Activated CD4-positive, CD25-positive, alpha-beta regulatory T cell treated with anti-CD3 and anti-CD28 coated beads, Interleukin-2, amount 50 U/mL, for 16 hours (primary cell): Measurements from ENCODE around the gene C2orf66.

Source experiments
- DNase-seq: peaks from one replicate; pipeline ENCODE4 v3.0.0-alpha.2; 2020; ENCODE audit warnings: low read depth, low spot score

The C2orf66 gene

GRCh38 chr2:196809260-196809659, at the start of gene C2orf66:
TSS of gene C2orf66 (minus strand) at chr2:196809355. CDS start at chr2:196809336, 19 bp downstream.
- no peak for DNase-seq

- DNase-seq: no peak
Observed at GRCh38 chr2:196854629-196855028, 45.5 kb upstream of the C2orf66 start.

- no peak for DNase-seq
Observed at GRCh38 chr2:196853301-196854087, 44.3 kb upstream of the C2orf66 start.

GRCh38 chr2:196851088-196851487, 41.9 kb upstream of the C2orf66 start:
- DNase-seq: no peak

DNA sequence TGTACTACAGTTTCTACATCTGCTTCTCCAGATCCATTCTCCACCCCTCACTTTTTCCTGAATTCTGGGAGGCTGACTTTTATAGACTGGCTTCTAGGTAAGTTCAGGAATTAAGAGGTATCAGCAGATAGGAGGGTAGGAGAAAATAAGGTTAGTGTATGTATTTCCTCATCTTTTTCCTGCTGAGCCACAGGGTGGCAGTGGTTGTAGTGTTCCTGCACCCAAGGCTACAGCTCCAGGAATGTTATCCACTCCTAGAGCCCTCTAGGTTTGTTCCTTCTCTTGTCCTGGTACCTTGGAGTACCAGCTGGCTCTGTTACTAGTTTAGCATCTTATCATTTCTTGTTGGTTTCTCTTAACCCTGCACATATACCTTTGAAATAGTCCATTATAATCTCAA, 40.7 kb upstream of the C2orf66 start:
- DNase-seq: no peak

DNA sequence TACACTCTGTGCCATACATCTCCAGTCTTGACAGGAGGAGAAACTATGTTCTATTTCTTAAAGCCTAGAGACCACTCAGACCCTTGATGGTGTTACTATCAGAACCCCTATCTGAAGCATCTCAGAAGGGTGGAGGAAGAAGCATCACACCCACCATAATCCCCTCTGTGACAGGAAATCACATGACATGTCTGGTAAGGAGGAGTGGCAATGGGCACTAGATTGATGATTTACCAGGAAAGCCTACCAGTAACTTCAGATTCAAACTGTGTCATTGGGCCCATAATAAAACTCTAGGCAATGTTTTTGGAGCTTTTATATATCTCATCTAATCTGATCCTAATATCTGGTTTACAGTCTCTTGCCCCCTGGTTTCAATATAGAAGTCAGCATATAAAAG, 37.1 kb upstream of the C2orf66 start:
- DNase-seq: no peak

- no peak for DNase-seq
Observed at GRCh38 chr2:196845371-196845770, 36.2 kb upstream of the C2orf66 start.

GRCh38 chr2:196840171-196840570, 31.0 kb upstream of the C2orf66 start:
- DNase-seq: no peak

- DNase-seq: no peak
Observed at GRCh38 chr2:196839574-196839973, 30.4 kb upstream of the C2orf66 start.

DNA sequence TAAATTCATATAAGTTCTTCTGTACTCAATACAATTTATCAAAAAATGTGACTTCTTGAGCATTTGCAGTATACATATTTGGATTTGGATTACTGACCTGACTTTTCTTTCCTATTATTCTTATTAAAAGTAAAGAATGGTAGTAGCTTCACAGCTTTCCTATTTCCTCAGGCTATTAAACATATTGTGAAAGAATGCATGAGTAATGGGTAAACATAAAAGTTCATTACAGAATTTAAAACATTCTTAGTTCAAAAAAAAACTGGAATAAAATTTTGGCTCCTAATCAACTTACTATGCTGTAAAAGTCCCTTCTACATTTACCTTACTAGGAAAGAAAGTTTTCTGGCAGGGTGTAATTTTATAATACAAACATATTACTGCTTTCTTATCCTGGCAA, 27.3 kb upstream of the C2orf66 start:
- no peak for DNase-seq

DNA sequence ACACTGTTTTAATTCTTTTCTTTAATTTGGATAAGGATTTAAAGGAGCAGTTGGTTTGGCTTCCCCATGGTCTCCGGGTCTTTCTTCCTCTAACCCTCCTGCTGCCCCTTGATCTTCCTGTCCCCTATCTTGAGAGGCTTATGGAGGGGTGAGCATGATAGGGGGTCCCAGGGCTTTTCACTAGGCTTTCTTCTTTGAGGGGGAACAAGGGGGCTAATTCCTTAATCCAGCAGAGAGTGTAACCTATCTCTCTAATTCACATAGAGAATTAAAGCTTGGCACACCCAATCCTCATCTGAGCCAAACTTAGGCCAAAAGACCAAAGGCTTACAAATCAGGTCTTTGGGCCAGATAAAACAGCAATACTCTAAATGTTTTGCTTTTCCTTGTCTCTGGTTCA, 21.5 kb upstream of the C2orf66 start:
- no peak for DNase-seq

- DNase-seq: no peak
Observed at GRCh38 chr2:196827356-196827755, 18.2 kb upstream of the C2orf66 start.

DNA sequence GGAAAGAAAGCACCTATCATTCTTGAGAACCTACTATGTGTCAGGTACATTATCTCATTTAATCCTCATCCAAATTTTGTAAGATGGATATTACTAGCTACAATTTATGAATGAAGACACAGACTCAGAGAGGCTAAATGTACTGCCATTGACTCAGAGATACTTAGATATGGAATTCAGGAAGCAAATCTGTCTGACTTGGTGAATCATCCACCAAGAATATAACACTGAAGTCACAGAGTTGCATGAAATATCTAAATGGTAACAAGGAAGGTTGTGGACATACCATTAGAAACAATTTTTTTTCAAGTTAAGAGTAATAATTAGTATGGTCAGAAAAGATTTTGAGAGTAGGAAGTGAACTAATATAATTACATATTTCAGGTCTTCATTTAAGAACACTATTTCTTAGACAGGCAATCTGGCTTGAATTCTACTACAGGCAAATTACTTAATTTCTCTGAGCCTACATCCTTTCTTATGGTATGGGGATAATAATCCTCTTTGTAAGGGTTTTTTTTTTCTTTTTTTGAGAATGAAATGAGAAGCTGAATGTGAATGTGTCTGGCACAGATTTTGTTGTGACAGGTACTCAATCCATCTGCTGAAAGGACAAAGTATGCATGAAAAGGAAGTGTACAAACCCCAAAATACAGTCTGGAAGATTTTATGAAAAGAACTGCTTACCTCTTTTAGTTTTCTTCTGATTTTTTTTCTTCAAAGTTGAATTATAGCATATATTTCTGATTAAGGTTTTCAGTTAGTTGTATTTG, 14.8 kb upstream of the C2orf66 start:
- DNase-seq: no peak

DNA sequence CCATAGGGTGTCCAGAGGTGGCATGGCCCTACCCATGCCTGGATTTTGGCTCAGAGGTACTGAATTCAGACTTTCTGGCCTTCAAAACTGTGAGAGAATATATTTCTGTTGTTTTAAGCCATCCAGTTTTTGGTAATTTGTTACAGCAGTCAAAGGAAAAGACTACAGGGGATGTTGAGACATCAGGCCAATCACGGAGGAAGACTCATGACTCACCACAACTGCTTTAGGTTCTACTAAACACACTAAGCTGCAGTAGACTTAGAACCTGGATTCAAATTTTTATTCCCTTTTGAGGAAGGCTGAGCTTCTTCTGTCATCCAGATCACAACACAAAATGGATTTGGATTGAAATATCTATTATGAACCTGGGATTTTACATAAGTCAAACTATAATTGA, 12.0 kb upstream of the C2orf66 start:
- no peak for DNase-seq

- DNase-seq: no peak
Observed at GRCh38 chr2:196808083-196808665, 981 bp downstream of the C2orf66 start.

- no peak for DNase-seq
Observed at GRCh38 chr2:196804381-196804780, 4.8 kb downstream of the C2orf66 start.

GRCh38 chr2:196802401-196802800, 6.8 kb downstream of the C2orf66 start:
- DNase-seq: no peak

GRCh38 chr2:196801674-196802261, 7.4 kb downstream of the C2orf66 start:
- DNase-seq: no peak

DNA sequence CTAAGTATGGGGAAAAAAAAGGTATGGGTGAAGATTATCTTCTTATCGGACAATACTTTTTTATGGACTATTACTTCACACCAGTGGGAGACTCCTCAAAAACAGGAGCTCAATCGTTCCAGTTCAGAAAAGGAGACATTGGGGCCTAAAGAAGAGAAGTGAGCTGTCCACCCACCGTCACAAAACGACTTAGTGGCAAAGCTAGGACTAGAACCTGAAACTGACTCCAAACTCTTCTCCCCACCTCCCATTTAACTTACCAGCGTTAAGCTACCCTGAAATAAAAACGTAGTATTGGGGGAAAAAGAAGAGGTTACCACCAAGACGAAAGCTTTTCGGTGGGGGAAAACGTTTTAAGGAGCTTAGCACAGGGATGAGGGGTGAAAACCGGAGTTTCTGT, 10.2 kb downstream of the C2orf66 start:
- no peak for DNase-seq

- no peak for DNase-seq
Observed at GRCh38 chr2:196792865-196793264, 16.3 kb downstream of the C2orf66 start.

- no peak for DNase-seq
Observed at GRCh38 chr2:196783431-196784094, 25.6 kb downstream of the C2orf66 start.

DNA sequence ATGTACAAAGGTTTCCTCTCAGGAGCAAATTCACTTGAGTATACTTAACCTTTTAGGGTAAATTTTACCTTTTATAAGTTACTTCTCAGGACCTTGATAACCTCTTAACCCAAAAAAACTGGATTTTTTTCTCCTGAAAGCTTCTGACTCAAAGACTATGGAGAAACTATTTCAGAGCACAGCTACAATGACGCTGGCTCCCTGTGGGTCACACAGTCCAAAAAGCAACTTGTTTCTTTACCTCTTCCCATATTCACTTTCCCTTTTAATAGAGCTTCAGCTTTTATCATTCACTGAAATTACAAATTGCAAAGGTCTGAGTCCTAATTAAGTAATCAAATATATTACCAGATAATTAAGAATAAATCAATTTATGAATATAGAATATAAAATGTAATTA, 42.1 kb downstream of the C2orf66 start:
- DNase-seq: no peak
